NCI-H146 treated with DMSO at 0.1 percent for 48 hours (cell line): Measurements from ENCODE around the gene NRXN3.

Source experiments
- DNase-seq: peaks from one replicate; lab custom pipeline; 2025; ENCODE audit not compliant: unreplicated experiment; lab: John Stamatoyannopoulos, UW

The NRXN3 gene

DNA sequence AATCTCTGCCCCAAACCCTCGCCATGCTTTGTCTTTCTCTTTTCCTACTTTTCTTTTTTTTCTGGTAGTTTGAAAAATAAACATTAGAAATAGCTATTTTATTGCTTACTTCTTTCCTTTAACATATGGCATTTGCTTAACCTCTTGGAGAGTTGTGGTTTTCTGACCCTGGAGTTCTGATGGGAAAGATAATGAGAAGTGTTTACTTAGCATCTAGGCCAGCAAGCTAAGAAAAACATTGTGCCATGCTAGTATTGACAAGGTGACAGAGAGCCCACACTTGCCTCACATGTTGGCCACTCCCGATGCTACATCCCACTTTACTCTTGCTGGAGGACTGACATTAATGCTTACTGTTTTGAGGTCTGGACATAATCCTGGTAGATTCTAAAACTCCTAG lies 1154.9 kb downstream of the NRXN3 start:
- no peak for DNase-seq

- DNase-seq: no peak
Measured at GRCh38 chr14:79325557-79325956, 1155.4 kb downstream of the NRXN3 start.

DNA sequence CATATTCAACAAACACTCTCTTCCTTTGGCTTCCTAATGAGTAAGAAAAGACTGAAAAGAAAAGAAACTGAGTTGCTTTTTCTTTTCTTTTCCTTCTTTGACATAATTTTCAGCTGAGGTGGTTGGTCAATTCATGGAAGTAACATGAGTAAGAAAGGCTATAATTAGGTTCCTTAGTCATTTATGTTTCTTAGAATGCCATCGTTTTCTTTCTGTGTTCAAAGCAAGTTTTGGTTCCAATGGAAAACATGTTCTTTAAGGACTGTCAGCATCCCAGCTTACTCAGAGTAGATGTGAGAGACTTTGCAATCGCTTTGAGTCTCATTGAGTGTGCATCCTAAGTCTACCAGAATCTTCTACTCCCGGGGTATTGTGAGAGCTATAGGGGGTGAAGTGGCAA lies 1158.7 kb downstream of the NRXN3 start:
- no peak for DNase-seq

DNA sequence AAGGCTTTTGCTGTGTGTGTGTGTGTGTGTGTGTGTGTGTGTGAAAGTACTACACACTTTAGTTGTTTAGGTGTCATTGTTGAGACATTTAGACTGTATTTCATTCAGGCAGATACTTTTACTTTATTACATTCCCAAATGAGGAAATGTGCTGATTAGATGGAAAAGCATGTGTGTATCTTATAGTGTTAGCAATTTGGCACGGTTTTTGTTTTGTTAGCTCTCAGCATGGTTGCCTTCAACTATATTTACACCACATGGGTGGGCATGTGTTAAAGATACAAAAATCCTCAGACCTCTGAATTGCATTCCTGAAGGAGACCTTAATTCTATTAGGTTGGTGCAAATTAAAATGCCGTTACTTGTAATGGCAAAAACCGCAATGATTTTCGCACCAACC lies 1161.7 kb downstream of the NRXN3 start:
- no peak for DNase-seq

DNA sequence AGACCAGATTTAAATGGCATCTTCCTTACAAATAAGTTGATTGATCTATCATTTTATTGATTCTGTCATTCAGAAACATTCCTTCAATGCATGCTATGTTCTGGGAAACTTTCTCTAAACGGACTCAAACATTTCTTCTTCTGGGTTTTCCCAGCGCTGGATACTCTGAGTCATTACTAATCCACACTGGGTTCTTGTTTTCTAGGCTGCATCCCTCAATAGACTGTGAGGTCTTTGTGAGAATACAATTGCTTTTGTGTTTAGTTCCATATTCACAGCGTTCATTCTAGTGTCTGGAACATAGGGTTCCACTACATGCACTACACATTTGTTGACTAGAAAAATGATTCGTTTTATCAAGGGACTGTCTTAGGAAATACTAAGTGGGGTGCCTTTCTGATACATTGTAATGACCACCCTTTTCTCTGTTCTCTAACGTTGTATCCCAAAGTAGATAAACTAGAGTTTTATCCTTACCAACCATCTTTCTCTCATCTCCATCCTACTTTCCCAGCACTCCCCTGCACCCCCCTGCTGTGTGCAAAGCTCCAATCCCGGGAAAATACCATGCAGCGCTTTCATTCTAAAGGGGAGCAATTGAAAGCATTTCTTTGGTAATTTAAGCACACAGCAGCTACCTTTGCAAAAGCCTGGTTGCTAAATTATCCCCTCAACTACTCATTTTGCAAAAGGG lies 1162.5 kb downstream of the NRXN3 start:
- no peak for DNase-seq

- DNase-seq: no peak
Measured at GRCh38 chr14:79333198-79333546, 1163.0 kb downstream of the NRXN3 start.

DNA sequence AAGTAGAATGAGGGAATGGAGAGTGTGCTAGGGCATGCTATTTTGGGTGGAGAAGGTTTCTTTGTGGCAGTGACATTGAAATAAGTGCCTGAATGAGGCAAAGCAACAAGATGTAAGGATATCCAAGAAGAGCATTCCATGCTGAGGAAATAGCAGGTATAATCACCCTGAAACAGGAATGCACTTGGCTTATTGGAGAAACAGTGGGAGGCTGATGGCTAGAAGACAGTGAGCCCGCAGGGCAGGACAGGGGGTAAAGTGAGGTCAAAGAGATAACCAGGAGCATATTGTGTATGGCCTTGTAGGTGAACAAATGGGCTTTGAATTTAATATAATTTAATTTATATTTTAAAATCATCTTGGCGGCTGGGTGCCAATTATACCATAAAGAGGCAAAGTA lies 1164.1 kb downstream of the NRXN3 start:
- no peak for DNase-seq

DNA sequence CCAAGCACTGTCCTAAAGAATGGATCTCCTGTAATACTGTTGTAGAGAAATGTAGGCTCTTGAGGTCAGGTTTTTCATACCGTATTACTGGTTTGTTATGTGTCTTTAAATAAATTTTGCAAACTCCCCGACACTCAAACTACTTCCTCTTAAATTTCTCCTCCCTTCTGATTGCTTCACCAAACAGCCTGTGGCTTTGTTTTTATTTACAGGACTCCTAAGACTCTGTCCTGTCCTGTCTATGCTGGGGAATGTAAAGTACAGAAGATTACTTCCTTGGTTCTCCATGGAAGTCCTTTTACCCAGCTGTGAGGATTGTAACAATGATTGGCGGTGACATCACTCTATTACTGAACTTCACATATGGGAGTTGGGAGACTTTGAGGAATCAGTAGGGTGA lies 1167.6 kb downstream of the NRXN3 start:
- DNase-seq: no peak

GRCh38 chr14:79342942-79343341 lies 1172.8 kb downstream of the NRXN3 start:
- no peak for DNase-seq

GRCh38 chr14:79351011-79351410 lies 1180.8 kb downstream of the NRXN3 start:
- DNase-seq: no peak

GRCh38 chr14:79352076-79352630 lies 1182.0 kb downstream of the NRXN3 start:
- DNase-seq: no peak

DNA sequence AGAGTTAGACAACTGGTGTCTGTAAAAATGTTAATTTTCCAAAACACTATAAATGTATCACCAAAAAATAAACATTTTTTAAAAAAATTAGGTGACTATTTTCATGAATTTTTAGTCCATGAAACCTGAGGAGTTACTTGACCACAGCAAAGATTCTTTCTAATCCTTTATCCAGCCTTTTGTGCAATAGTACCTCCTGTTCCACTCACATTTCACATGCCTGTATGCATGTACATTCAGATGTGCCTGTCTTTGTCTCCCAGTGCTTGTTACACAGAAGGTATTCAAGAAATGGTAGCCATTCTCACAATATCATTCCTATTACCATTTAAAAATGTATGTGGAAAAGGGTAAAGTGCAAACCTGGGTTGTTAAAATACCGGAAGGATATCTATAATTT lies 1184.2 kb downstream of the NRXN3 start:
- no peak for DNase-seq

DNA sequence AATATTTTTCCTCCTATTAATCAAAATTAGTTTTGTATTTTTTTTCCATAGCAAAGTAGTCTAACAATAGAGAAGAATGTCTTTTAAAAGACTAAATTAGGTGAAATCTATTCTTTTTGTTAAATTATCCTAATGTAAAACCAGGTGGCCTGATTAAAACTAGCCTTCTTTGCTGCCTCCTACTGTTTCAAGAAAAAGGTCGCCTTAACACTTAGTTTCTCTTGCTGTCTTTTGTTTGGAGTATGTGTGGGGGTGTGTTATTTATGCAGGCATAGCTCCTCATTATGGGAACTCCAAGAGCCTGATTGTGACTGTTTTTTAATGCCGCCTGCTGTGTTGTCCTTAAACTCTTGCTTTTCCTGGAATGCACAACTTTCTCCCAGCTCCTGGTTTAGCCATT lies 1185.9 kb downstream of the NRXN3 start:
- DNase-seq: no peak

GRCh38 chr14:79357307-79357706 lies 1187.1 kb downstream of the NRXN3 start:
- DNase-seq: no peak

DNA sequence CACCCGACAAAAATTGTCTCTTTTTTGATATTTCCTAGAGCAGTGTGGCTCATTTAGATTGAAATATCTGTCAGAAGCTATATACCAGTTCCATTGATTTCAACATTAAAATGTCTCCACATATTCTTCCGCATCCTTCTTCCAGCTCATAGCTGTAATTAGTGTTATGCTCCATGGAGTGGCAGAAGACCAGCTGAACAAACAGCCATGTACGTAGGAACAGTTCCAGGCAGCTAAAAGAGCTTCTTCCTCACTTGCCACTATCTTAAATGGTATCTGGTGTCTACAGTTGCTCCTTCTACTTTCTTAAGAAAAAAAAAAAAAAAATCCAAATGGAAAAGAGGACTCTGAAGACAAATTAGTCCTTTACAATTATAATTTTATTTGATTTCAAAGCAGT lies 1193.1 kb downstream of the NRXN3 start:
- DNase-seq: no peak

GRCh38 chr14:79369359-79370332 lies 1199.5 kb downstream of the NRXN3 start:
- DNase-seq: no peak

DNA sequence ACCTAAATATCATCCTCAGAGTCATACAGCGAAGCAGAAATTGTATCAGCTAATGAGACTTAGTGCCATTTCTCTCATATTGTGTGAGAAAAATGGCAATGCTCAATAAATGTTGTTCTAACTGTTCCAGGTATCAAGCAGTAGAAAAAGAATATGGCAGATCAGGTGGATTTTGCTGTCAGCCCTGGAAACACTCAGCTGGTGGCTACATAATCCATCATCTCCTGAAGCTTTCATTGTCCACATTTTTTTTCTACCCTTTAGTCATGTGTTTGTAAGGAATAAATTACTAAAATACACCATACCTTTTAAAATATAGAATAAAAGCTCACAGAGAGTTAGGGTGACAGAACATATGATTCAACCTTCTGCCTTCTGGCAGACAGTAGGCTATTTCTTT lies 1200.8 kb downstream of the NRXN3 start:
- no peak for DNase-seq

DNA sequence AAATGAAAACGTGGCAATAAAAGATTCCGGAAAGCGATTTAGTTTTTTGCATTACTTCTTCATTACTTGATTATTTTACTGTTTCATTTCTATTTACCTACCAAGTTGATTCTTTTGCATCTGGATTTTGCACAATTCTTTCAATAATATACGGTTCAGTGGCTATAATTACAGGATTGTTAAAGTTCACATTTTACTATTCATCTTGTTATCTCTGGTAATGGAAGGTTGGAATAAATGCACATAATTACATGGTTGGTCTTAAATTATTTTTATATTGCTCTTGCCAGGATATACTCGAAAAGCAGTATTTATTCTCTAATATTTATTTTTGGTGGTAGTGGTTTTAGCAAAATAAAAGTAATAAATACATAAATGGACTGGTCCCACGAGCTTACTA lies 1203.3 kb downstream of the NRXN3 start:
- DNase-seq: no peak

DNA sequence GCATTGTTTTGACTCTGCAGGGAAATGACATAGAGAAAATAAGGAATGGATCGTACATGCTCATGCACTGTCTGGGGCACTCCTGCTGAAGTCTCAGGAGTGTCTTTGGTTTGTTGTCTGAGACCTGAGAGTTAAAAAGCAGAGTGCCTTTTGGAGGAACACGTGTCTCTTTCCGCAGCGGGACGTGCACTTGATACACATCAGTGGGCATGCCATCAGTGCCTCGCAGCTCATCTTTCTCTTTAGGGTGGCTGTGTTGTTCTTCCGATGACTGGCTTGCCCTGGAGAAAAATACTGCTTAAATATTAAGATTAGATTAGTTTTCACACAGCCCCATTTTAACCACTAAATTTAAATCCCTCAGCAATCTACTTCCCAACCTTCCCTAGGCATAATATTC lies 1205.2 kb downstream of the NRXN3 start:
- no peak for DNase-seq

DNA sequence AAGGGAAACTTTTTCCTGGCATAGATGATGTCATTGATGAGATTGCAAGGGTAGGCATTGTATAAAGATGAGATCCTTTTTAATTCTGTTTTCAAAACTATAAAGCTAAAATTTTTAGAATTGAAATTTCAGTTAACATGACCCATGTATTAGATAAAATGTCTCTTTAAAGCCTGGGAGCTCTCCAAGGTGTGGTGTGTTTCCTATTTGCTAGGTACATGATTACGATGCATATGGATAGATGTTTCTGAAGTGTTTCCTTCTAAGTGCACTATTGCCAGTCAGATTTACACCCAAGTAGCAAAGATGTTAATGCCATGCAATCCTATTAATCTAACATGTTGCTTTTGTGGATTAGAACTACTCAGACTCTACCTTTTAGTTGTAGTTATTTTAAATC lies 1206.4 kb downstream of the NRXN3 start:
- no peak for DNase-seq

- no peak for DNase-seq
Measured at GRCh38 chr14:79378020-79378419, 1207.8 kb downstream of the NRXN3 start.

DNA sequence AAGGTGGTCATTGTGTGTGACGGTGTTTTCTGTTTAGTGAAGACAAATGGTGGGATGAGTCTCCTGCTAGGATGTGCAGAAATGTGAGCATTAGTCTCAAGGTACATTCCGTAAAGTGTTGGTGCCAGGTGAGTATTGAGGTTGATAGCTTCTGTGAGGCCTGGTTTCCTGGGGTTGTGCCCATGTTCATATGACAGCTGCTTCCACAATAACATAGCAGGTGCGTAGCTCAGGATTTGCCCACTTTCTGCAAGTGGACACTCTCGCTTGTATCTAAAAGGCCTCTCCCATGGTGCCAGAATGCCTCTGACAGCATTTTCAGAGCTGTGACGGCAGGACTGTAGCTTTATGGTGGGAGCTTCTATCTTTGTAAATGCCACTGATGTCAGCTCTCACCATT lies 1209.1 kb downstream of the NRXN3 start:
- no peak for DNase-seq
